Putamen (tissue), 1 donor: ENCODE results near the gene HIF1AN.

ENCODE experiments used
- DNase-seq: peaks from one replicate; pipeline ENCODE4 v3.0.0-alpha.2; 2016; ENCODE audit warnings: low spot score

The HIF1AN gene

DNA sequence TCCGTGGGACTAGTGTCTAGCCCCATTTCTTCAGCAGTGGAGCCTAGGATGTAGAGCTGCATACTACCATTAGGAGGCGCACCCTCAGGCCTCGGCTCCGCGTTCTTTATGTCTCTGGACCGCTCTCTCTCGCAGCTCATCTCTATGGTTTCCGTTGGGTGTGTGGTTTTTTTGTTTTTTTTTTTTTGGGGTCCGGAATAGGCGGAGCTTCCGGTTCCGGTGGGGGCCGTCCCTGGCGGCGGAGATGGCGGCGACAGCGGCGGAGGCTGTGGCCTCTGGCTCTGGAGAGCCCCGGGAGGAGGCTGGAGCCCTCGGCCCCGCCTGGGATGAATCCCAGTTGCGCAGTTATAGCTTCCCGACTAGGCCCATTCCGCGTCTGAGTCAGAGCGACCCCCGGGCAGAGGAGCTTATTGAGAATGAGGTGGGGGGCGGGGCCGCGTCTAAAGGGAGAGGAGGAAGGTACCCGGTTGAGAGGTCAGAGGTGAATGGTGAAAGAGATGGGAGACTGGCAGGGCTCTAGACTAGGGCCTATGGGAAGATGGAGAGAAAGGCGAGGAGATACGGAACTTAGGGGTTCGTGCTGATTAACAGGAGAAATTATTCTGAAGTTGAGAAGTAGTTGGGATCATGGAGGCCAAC, at the start of gene HIF1AN:
HIF1AN (plus strand) TSS at position 229 of the 639 bp plus-strand sequence; CDS start at position 245, 16 bp downstream.
- DNase-seq, result peak; percentile 94

DNA sequence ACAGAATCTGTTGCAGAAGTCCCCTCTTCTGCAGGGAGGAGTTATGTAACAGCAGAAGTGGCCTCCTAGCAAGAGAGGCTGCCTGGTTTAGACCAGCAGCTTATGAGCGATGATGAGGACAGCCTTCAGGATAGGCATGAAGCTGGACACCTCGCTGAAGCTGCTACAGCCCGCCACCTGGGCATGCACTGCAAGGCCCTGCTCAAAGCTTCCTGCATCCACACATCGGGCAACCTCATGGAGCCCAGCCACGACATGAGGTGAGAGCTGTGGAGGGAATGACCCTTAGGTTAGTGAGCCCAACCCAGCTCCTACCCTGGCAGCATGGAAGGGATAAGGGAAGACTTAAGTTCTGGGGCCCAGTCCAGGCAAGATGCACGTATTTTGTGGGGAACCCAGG, 48.2 kb upstream of the HIF1AN start:
- no peak for DNase-seq

DNA sequence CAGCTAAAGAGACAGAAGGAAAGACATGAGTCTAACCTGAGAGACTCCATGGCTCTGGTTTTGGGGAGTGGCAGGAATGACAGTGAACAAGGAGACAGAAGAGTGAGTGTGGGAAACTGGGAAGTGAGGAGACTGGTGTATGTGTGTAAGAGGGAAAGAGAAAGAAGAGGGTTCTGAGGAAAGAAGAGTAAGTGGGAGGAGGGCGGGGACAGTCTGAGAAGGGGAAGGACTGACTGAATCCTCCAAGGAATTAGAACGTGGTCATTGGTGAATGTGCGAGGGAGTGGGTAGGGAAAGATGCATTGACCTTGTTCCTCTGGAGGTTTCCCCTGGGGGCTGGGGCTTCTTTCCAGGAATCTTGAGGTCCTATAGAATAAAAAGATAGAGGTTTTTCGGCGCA, 46.3 kb upstream of the HIF1AN start:
- DNase-seq, result no peak

DNA sequence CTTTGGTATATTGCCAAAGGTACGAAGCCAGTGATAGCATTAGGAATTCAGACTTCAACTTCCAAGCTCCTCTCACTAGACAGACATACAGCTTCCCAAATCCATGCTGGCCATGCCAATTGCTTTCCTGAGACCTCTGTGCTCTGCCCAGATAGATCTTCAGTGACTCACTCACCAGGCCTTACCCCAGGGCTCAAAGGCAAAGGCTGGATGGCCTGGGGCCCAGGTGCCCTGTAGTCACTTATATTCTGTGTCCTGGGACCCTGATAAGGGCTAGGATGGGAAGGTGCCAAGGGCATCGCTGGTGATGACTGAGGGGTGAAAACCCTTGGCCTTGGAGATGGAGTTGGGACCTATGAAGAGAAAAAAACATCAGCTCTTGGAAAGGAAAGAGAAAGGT, 45.2 kb upstream of the HIF1AN start:
- no peak for DNase-seq

DNA sequence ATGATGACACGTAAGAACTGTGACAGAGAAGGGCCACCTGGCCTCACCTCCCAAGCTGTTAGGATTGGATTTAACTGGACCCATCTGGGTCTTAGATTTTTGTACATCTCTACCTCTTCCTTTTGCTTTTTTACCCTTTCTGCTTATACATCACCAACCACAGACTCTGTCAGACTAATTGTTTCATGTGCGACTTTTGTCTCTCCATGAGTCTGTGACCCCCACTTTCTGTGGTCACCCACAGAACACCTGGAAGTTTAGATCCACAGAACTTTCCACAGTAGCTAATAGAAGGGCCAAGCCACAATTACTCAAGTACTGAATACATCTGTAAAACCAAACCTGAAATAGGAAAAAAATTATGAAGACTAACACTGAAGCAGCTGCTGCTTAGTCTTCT, 39.2 kb upstream of the HIF1AN start:
- DNase-seq, result no peak

DNA sequence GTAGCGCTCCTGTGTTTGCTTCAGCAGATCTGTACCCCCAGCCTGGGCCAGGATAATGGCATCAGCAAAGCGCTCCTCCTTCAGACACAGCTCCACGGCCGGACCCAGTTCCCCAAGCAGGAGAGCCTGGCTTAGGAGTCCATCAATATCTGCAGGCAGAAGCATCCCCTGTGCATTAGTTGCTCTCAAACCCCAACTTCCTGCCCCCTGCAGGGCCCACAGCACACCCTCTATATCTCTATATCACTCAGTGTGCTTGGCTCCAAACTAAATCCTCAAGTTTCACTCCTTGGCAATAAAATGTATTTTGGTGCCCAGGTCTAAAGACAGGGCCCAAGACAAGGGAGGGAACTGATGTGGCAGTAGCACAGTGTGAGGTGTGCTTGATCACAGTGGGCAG, 37.7 kb upstream of the HIF1AN start:
- no peak for DNase-seq

DNA sequence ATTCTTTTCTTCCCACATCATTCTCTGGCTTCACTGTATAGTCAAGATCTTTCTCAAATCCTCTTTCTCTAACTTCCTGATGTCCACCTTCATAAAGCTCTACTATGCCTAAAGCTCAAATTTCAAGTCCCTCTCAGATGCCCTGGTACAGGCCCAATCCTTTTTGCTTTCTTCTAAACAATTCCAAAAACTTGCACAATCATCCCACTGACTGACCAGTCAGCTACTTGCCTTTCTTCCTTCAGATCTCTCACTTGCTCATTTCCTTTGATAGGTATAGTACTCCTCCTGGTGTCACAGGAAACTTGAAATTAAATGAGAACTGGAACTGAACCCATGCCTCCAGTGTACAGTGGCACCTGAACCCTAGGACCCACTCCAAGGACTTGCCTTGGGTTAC, 34.3 kb upstream of the HIF1AN start:
- DNase-seq, result no peak

DNA sequence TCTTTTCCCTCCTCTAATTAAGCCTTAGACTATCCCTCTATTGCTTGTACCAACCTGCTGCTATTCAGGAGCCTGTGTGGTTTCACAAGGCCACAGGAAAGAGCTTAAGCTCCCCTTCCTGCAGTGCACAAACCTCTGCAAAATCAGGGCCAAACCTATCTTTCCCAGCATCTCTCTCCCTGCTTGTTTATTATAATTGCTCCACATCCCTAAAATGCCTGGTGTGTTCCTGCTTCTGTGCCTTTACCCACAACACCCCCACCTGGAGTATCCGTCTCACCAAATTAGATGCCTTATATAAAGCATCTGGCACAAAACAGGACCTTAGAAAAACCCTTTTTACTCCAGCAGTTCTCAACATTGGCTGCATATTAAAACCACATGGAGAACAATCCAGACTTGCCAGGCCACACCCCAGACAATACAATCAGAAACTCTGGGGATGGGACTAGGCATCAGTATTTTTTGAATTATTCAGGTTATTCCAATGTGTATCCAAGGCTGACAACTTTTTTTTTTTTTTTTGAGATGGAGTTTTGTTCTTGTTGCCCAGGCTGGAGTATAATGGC, 32.7 kb upstream of the HIF1AN start:
- DNase-seq, result no peak

DNA sequence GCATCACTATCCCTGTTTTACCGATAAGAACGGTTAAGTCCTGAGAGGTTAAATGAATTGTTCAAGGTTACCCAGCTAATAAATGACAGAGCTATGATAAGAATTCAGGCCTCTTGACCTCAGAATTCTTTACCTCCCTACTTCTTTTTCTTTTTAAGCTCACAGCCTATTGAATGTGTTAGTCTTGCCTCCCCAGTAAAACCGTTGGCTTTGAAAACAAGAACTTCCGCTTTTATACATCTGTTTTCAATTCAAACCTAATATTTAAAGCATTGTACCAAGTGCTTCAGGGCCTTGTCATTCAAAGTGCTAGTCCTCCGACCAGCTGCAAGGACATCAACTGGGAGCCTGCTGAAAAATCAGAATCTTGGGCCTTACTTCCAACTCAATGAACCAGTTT, 31.6 kb upstream of the HIF1AN start:
- no peak for DNase-seq

DNA sequence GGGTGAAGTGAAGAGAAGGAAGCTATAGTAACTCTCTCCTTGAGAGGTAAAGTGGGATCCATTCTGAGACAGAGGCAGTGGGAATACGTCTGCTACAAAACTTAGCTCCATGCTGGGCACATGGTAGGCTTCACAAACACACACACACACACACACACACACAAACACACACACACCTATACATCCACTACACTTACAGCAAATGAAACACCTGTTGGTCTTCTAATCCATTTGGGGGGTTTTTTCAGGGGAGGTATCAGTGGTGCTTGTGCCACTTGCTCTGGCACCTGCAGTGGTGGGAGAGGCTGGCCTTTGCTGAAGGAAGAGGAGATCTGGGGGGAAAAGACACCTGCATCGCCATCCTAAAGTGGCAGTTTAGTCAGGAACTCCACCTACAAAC, 30.6 kb upstream of the HIF1AN start:
- no peak for DNase-seq

DNA sequence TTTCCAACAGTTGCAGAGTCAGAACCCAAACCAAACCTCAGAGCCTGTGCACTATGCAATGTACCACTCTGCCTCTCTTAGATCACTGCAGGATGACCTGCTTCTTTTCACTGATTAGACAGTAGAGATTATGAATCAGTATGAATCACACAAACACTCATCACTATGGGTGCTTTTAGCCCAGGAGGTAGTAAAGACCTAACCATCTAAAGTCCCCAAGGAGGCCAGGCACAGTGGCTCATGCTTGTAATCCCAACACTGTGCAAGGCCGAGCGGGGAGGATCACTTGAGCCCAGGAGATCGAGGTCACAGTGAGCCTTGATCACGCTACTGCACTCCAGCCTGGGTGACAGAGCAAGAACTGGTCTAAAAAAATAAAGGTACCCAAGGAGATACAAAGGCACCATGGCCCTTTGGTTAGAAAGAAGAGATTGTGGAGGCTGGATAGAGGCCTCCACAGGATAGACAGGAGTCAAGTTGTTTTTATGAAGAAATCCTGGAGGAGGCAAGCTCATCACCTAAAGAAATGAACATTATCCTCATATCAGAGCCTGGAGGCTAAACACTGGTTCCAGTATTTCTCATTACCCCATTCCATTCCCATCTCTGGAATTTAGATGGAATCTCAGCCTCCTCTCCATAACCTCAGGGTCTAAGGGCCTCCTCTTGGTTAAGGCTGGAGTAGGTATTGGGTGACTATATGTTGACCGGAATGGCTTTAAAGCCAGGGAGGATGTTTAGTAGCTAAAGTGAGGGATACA, 29.0 kb upstream of the HIF1AN start:
- DNase-seq, result no peak

DNA sequence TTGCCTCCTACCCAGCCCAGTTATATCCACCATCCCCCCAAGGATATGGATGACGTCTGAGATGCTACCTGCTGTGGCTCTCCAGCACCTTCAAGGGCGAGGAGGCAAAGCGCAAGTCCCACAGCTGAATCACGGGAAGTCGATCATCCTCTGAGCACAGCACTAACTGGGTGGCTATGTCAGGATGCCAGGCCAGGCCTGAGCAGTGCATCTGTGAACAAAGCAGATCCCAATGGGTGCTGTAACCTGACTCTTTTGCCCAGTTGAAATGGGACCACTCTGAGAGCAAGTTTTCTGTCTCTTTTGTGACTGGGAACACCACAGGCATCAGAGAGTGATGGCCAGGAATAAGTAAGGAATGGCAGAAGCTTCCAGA, 28.4 kb upstream of the HIF1AN start:
- no peak for DNase-seq

DNA sequence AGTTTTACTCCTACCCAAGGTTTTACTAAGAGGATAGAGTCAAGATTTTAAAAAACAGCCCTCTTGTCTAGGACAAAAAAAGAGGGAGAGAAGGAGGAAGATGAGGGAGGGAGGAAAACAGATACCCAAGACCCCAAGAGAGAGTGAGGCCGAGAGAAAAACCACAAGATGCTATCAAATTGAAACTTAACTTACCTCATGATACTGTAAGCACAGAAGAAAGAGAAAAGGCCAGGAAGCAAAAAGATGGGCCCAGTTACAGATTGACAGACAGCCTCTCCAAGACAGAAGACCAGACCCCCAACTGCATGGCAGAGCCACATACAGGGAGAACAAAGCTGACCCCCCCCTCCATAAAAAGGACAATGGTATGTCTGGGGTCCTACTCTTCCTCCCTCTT, 27.5 kb upstream of the HIF1AN start:
- no peak for DNase-seq

DNA sequence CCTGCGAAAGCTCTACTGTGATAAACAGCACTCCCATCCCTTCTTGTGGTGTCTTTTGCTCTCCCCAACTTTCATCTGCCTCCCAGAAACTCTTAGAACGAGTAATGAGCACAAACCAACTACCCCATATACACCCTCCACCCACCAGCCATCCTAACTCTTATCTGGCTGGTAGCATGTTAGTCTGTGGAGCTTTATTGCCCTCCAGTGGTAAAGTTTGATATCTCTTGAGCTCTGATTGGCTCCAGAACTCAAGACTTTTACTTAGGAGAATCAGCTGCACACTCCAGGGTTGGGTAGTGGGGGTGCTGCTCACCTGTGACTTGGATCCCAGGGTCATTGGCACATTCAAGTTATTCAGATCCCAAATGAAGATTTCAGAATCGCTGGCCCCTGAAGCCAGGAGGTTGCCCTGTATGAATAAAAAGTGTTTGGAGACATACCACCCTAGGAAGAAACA, 27.0 kb upstream of the HIF1AN start:
- DNase-seq, result no peak

DNA sequence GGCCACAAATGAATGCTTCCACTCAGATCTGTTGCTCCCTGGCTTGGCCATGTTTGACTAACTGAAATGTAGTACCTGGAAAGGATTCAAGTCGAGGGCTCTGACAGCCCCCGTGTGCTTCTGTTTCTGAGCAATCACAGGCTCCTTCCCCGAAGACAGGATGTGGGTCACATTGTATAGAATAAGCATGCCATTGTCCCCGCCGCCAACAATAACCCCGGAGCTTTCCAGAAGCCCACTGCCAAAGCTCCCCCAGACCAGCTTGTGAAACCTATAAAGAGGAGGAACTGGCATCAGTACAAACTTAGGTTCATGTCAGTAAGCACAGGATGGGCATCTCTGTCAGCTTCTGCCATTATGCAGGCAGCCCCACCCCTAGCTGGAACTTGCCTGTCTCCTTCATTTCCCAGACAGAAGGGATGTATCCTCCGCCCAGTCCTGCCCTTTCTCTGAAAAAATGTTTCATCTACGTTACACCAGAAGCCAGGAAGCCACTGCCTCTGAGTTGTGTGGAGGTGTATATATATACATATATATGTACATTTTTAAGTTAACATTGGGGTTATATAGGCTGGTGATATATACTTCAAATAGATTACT, 26.4 kb upstream of the HIF1AN start:
- DNase-seq, result no peak

DNA sequence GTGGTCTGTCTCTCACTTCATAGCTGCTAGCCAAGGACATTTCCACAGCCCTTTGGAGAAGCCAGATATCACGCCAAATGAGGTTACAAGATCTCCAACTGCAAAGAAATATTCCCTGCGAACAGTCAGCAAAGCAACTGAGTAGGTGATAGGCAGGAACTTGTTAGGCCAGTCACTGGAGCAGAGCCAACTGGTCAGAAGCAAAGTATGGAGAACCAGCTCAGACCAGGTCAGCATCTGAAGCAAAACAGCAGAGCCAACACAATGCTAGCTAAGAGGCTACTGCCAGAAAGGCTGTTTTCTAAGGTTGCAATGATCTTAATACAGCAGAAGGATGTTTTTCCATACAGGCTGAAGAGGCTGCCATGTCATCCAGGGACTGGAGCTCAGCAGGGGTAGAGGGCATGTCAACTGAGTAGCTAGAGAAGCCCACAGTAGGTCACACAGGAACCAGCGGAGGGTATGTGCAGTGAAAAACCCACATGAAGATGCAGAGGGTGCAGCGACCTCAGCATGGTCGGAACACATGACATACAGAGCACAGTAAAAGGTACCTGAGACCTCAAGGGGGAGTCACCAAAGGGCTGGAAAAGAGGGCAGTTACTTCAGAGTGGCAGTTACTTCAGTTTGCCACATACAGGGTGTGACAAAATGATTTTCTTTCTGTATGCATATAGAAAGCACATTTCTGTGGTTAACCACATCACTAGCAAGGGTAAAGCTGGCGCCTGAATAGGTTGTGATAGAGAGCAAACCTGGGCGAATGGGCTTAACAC, 25.0 kb upstream of the HIF1AN start:
- DNase-seq, result no peak

DNA sequence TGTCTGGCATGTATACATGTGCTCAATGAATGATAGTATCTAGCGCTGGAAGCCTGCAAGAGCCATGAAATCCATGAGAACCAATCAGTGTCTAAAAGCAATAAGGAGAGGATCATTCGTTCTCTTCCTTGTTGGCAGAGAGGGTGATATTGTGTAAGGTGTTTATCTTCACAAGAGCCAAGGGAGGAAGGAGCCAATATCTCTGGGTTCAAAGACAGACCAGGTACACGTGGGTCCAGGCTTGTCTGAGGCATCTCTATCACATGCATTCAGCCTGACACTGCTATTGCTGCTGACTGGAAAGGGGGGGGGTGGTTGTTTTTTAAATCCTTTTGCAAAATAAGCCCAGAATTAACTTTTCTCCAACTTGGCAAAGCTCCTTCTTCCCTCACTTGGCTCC, 20.1 kb upstream of the HIF1AN start:
- no peak for DNase-seq

DNA sequence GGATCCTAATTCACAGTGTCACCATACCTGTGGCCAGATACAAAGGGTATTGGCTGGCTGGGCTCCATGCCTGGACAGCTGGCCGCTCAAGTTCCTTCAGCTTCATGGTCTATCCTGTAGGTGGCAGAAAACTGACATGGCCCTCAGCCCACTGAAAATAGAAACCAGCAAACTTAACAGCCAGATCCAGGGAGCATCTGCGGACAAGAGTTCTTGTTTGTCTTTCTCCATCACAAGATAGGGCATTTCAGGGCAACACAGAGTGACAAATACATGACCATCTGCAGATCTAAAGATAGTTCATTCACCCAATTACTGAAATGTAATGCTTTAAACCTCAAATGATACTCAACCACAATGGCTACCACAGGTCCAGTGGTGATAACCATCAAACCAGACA, 18.9 kb upstream of the HIF1AN start:
- DNase-seq, result no peak

DNA sequence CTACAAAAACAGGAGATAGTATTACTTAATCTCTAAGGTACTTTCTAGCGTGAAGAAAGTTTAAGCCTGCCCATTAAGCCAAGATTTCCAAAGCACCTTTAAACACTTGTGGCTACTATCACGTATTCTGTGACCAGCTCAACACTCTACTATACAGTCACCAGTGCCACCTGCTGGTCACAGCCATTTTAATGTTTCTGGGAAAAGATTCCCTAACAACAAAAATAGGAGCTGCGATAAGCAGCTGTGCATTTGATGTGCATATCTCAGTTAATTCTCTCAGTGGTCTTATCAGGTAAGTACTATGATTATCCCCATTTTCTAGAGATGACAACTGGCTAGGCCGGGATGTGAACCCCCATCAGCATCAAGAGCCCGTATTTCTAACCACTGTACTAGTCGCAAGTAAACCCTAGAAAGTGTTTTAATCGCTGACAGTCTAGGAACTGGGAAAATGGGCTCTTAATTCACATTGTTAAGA, 16.9 kb upstream of the HIF1AN start:
- peak; percentile 53 for DNase-seq

DNA sequence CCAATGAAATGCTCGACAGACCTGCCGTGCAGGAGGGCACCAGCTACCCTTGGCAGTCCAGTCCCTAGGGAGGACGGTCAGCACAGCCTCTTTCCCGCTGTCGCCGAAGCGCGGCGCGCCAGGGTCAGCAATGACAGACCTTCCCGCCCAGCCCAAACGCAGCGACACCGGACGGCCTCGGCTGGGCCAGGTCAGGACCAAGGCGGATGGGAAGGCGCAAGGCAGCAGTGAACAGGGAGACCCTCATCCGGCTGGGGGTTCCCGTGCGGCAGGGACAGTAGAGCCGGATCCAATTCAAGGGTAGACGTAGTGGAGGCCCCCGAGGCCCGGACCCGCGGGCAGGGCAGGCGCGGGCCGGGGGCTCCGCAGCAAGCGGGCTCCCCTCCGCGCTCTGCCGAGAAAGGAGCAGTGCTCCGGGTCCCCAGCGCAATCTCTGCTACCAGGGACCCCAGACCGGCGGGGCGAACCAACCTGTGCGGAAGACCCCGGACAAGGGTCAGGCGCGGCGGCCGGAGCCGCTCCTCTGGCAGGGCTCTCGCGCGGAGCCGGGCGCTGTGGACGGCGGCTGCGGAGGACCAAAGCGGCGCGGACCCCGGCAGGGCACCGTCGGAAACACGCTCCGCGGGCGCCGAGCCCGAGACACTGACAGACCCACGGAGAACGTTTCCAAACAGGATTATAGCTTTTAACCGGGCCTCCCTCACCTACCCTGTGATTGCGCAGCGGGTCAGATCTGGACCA, 16.3 kb upstream of the HIF1AN start, which contains the start of gene SEC31B:
SEC31B (minus strand) TSS at position 551 of the 741 bp plus-strand sequence. CDS start 2,909 bp downstream, outside the sequence.
- DNase-seq, result no peak

DNA sequence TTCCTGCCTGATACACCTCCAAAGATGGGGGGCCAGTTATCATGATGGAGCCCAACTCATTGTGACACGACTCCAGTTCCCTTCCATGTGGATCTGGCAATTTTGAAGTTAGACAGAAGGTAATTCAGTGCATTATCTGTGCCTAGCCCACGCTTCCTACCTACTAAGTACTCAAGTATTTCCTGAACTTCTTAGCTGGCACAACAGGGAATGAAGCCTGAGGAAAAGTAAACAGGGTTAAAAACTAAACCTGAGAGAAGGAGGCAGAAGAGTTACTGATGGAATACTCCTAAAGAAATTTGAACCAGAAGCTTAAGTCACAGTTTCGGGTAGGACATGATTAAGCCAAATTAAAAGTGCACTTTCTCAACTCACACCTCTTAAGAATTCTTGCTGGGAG, 14.9 kb upstream of the HIF1AN start:
- no peak for DNase-seq
